Fibroblast of gingiva (primary cell): ENCODE results near the gene LMTK2.

Experiments
- DNase-seq: peaks from one replicate; pipeline ENCODE4 v3.0.0-alpha.2; 2011; ENCODE audit warnings: low read depth

LMTK2 gene

GRCh38 chr7:98137134-98137825 is 30.6 kb downstream of the LMTK2 start:
- no peak for DNase-seq

- no peak for DNase-seq
Observed at GRCh38 chr7:98137826-98138151, 31.1 kb downstream of the LMTK2 start.

GRCh38 chr7:98138672-98139071 is 32.0 kb downstream of the LMTK2 start:
- DNase-seq: no peak

GRCh38 chr7:98142658-98143057 is 36.0 kb downstream of the LMTK2 start:
- no peak for DNase-seq

GRCh38 chr7:98148607-98149006 is 41.9 kb downstream of the LMTK2 start:
- DNase-seq: no peak

- no peak for DNase-seq
Observed at GRCh38 chr7:98149116-98149692, 42.5 kb downstream of the LMTK2 start.

- no peak for DNase-seq
Observed at GRCh38 chr7:98151884-98152283, 45.2 kb downstream of the LMTK2 start.

- no peak for DNase-seq
Observed at GRCh38 chr7:98156700-98157099, 50.0 kb downstream of the LMTK2 start.

- DNase-seq: no peak
Observed at GRCh38 chr7:98157761-98158160, 51.1 kb downstream of the LMTK2 start.

GRCh38 chr7:98162758-98163157 is 56.1 kb downstream of the LMTK2 start:
- no peak for DNase-seq

- no peak for DNase-seq
Observed at GRCh38 chr7:98163269-98163668, 56.6 kb downstream of the LMTK2 start.

- DNase-seq: no peak
Observed at GRCh38 chr7:98163704-98164494, 57.2 kb downstream of the LMTK2 start.

- DNase-seq: no peak
Observed at GRCh38 chr7:98165827-98166667, 59.4 kb downstream of the LMTK2 start.

GRCh38 chr7:98166668-98166970 is 60.0 kb downstream of the LMTK2 start:
- DNase-seq: no peak

- no peak for DNase-seq
Observed at GRCh38 chr7:98167653-98168052, 61.0 kb downstream of the LMTK2 start.

GRCh38 chr7:98168181-98168903 is 61.7 kb downstream of the LMTK2 start:
- DNase-seq: peak; percentile 34

GRCh38 chr7:98168904-98169621 is 62.4 kb downstream of the LMTK2 start:
- no peak for DNase-seq

- no peak for DNase-seq
Observed at GRCh38 chr7:98170966-98171365, 64.3 kb downstream of the LMTK2 start.

GRCh38 chr7:98171449-98171848 is 64.8 kb downstream of the LMTK2 start:
- no peak for DNase-seq

- DNase-seq: no peak
Observed at GRCh38 chr7:98174334-98175259, 67.9 kb downstream of the LMTK2 start.
